Fibroblast of villous mesenchyme (primary cell): Measurements from ENCODE around the gene HDLBP. TPM values are rescaled to one million over a fixed set of nuclear protein-coding genes. Genes with fewer than 3 reads are reported as not detected.

Experiments used
- DNase-seq: peaks from one replicate; pipeline ENCODE4 v3.0.0-alpha.2; 2010; ENCODE audit warnings: low read depth
- H3K4me3 ChIP-seq: 2 replicates; pipeline ENCODE4 v1.5.1; 2011; ENCODE audit warnings: low read depth, mild to moderate bottlenecking, low read length
- CTCF ChIP-seq: IDR thresholded peaks from 2 replicates; pipeline ENCODE4 v1.5.1; 2012; ENCODE audit warnings: low read depth, mild to moderate bottlenecking, low read length; ENCODE audit not compliant: insufficient read depth
- total RNA-seq: library from RNA; depleted of rRNA; stranded (reverse); fragments of >200 nt; gene quantifications from 2 replicates; pipeline ENCODE4 v1.2.3, GENCODE V29; 2012

Gene HDLBP
- total RNA-seq, 1 donor, result 1,343 TPM

GRCh38 chr2:241313543-241314095 lies 1.9 kb downstream of the HDLBP start:
- DNase-seq, result no peak

GRCh38 chr2:241312082-241312481 lies 3.4 kb downstream of the HDLBP start:
- no peak overlapping the region for H3K4me3 ChIP-seq
- no peak for TF ChIP-seq CTCF
- peak; percentile 83 for DNase-seq

More at GRCh38 chr2:241313543-241314095, 1.9 kb downstream of the HDLBP start:
- no peak for TF ChIP-seq CTCF
- H3K4me3 ChIP-seq, result peak overlapping the region; percentile 91

GRCh38 chr2:241310917-241311566 lies 4.4 kb downstream of the HDLBP start:
- no peak overlapping the region for H3K4me3 ChIP-seq
- TF ChIP-seq CTCF, result no peak
- DNase-seq, result no peak

GRCh38 chr2:241309684-241310117 lies 5.8 kb downstream of the HDLBP start:
- DNase-seq, result peak; percentile 50
- no peak overlapping the region for H3K4me3 ChIP-seq
- no peak for TF ChIP-seq CTCF

- H3K4me3 ChIP-seq, result no peak overlapping the region
- no peak for TF ChIP-seq CTCF
- no peak for DNase-seq
Observed at GRCh38 chr2:241308832-241309500, 6.5 kb downstream of the HDLBP start.

GRCh38 chr2:241308267-241308666 lies 7.2 kb downstream of the HDLBP start:
- no peak overlapping the region for H3K4me3 ChIP-seq
- TF ChIP-seq CTCF, result no peak
- no peak for DNase-seq
